GM23338 (cell line): ENCODE results near the gene TNIP2. TPM values are rescaled to one million over a fixed set of nuclear protein-coding genes. Genes with fewer than 3 reads are reported as not detected.

ENCODE experiments used
- ATAC-seq: fragments of 200-7000 bp; cut with Tn5 transposase; 3 replicates; pipeline ENCODE4 v1.9.1; 2020
- DNase-seq: peaks from one replicate; pipeline ENCODE4 v3.0.0-alpha.2; 2015; ENCODE audit warnings: low spot score
- H2AFZ ChIP-seq: fragments of 200-600 bp; sonication (generic); 2 replicates; pipeline ENCODE4 v1.8.0; 2016; ENCODE audit warnings: antibody characterized with exemption, mild to moderate bottlenecking, moderate library complexity
- H3F3A ChIP-seq: fragments of 200-600 bp; sonication (generic); replicated peaks from 2 replicates; pipeline ENCODE4 v1.8.0; 2017; ENCODE audit warnings: antibody characterized with exemption, mixed run types, low read depth
- H3K27ac ChIP-seq: fragments of 200-600 bp; sonication (generic); 2 replicates; pipeline ENCODE4 v1.6.1; 2016; ENCODE audit warnings: low read depth
- H3K27me3 ChIP-seq: fragments of 200-600 bp; sonication (generic); 2 replicates; pipeline ENCODE4 v1.8.0; 2016; ENCODE audit warnings: mild to moderate bottlenecking, mixed run types, moderate library complexity; ENCODE audit not compliant: insufficient read depth
- H3K36me3 ChIP-seq: fragments of 200-600 bp; sonication (generic); 2 replicates; pipeline ENCODE4 v1.8.0; 2016; ENCODE audit warnings: mild to moderate bottlenecking; ENCODE audit not compliant: insufficient read depth
- H3K4me1 ChIP-seq: fragments of 200-600 bp; sonication (generic); 2 replicates; pipeline ENCODE4 v1.8.0; 2016; ENCODE audit warnings: mild to moderate bottlenecking, moderate library complexity; ENCODE audit not compliant: insufficient read depth
- H3K4me2 ChIP-seq: fragments of 200-600 bp; sonication (generic); 2 replicates; pipeline ENCODE4 v1.7.1; 2017; ENCODE audit warnings: mixed run types
- H3K4me3 ChIP-seq: fragments of 200-600 bp; sonication (generic); 2 replicates; pipeline ENCODE4 v1.6.1; 2016; ENCODE audit warnings: mixed run types
- H3K79me2 ChIP-seq: fragments of 200-600 bp; sonication (generic); replicated peaks from 2 replicates; pipeline ENCODE4 v1.8.0; 2017; ENCODE audit warnings: mild to moderate bottlenecking; ENCODE audit not compliant: insufficient read depth
- H3K9me2 ChIP-seq: fragments of 200-600 bp; sonication (generic); 2 replicates; pipeline ENCODE4 v1.8.0; 2017; ENCODE audit not compliant: insufficient read depth
- H4K20me1 ChIP-seq: fragments of 200-600 bp; sonication (generic); replicated peaks from 2 replicates; pipeline ENCODE4 v1.8.0; 2017; ENCODE audit warnings: mild to moderate bottlenecking; ENCODE audit not compliant: insufficient read depth
- H3K27ac Mint-ChIP-seq: 2 replicates; pipeline ENCODE4 v1.8.0; 2020; ENCODE audit warnings: inconsistent platforms, mild to moderate bottlenecking, moderate library complexity, mixed read lengths
- H3K27me3 Mint-ChIP-seq: 3 replicates; pipeline ENCODE4 v1.8.0; 2022; ENCODE audit warnings: low read depth, mild to moderate bottlenecking, moderate library complexity, mixed read lengths, inconsistent platforms; ENCODE audit not compliant: insufficient read depth, poor library complexity
- H3K36me3 Mint-ChIP-seq: 3 replicates; pipeline ENCODE4 v1.8.0; 2021; ENCODE audit warnings: low read depth, mild to moderate bottlenecking, inconsistent platforms, moderate library complexity, mixed read lengths
- H3K4me1 Mint-ChIP-seq: 3 replicates; pipeline ENCODE4 v1.8.0; 2020; ENCODE audit warnings: mild to moderate bottlenecking, inconsistent platforms, mixed read lengths
- H3K4me3 Mint-ChIP-seq: 3 replicates; pipeline ENCODE4 v1.8.0; 2021; ENCODE audit warnings: moderate library complexity, mild to moderate bottlenecking, inconsistent platforms, mixed read lengths
- H3K9me3 Mint-ChIP-seq: 3 replicates; pipeline ENCODE4 v1.8.0; 2020; ENCODE audit warnings: moderate library complexity, mild to moderate bottlenecking, inconsistent platforms, mixed read lengths
- CTCF ChIP-seq, 2 experiments: fragments of 200-600 bp in 1 of 2; sonication (generic) in 1 of 2; conservative IDR thresholded peaks; 2 replicates each; pipeline versions ENCODE4 v1.5.1 to v1.6.1; 2016 to 2017; ENCODE audit warnings: antibody characterized with exemption in 2 of 2, low read depth in 2 of 2, mild to moderate bottlenecking in 2 of 2, moderate library complexity in 1 of 2
- EZH2 ChIP-seq: fragments of 200-600 bp; sonication (generic); IDR thresholded peaks from one replicate; pipeline ENCODE4 v1.8.0; 2017; ENCODE audit warnings: antibody characterized with exemption, mild to moderate bottlenecking, low read depth; ENCODE audit not compliant: unreplicated experiment
- EZH2phosphoT487 ChIP-seq: fragments of 200-600 bp; sonication (generic); IDR thresholded peaks from one replicate; pipeline ENCODE4 v1.8.1; 2018; ENCODE audit warnings: antibody characterized with exemption; ENCODE audit not compliant: unreplicated experiment
- REST ChIP-seq: IDR thresholded peaks from one replicate; pipeline ENCODE4 v1.6.1; 2018; ENCODE audit warnings: antibody characterized with exemption; ENCODE audit not compliant: unreplicated experiment
- STAT1 ChIP-seq: IDR thresholded peaks from one replicate; pipeline ENCODE4 v1.6.1; 2016; ENCODE audit warnings: antibody characterized with exemption; ENCODE audit not compliant: unreplicated experiment
- ZNF114 ChIP-seq: fragments of 250-450 bp; sonication (Bioruptor Pico); IDR thresholded peaks from 2 replicates; pipeline ENCODE4 v1.5.0; 2020; ENCODE audit warnings: mild to moderate bottlenecking, moderate library complexity
- ZNF331 ChIP-seq: fragments of 250-450 bp; sonication (Bioruptor Pico); IDR thresholded peaks from 2 replicates; pipeline ENCODE4 v1.5.0; 2020; ENCODE audit warnings: low read depth, mild to moderate bottlenecking, moderate library complexity
- ZNF462 ChIP-seq: fragments of 250-450 bp; sonication (Bioruptor Pico); IDR thresholded peaks from 2 replicates; pipeline ENCODE4 v1.5.0; 2020; ENCODE audit warnings: mild to moderate bottlenecking, moderate library complexity
- polyA plus RNA-seq: library from polyadenylated mRNA; unstranded; fragments of >200 nt; fragmentation: Nextera tagmentation; extraction: Ambion mirVana; gene quantifications from 2 replicates; pipeline ENCODE4 v1.2.1, GENCODE V29; 2016
- total RNA-seq: library from RNA; depleted of rRNA; stranded (reverse); fragments of >200 nt; shearing (Covaris generic); gene quantifications from 2 replicates; pipeline ENCODE4 v1.2.3, GENCODE V29; 2014

TNIP2 gene
- total and polyA plus RNA-seq, 2 experiments from 2014 or later: 34.8 to 61.4 TPM

- Mint-ChIP-seq H3K9me3 (no peaks in the 10 kb centered on the region), H3K36me3 (peaks cover 83% of the 10 kb centered on the region), H3K4me1 (no peaks in the 10 kb centered on the region), H3K4me3 (no peak overlapping the region), H3K27me3 (peaks cover 5% of the 10 kb centered on the region), H3K27ac (no peak overlapping the region)
- H3K9me2 ChIP-seq: no peaks in the 10 kb centered on the region
- H3K4me3 ChIP-seq: no peak overlapping the region
- H2AFZ ChIP-seq: no peak overlapping the region
- ATAC-seq (no peak), DNase-seq (no peak)
- no peaks in the 10 kb centered on the region for H3K4me1 ChIP-seq
- TF ChIP-seq ZNF462 (CRISPR knock-in tag): no peak
- TF ChIP-seq ZNF331 (CRISPR knock-in tag): no peak
- TF ChIP-seq REST: no peak
- TF ChIP-seq ZNF114 (CRISPR knock-in tag): no peak
- TF ChIP-seq EZH2phosphoT487: no peak
- no peak for TF ChIP-seq CTCF (conservative IDR thresholded peaks at IDR 0.05; ENCODE audit: low read depth in 2 of 2)
- TF ChIP-seq EZH2: no peak
- TF ChIP-seq STAT1: no peak
- peak overlapping the region; percentile 6; the same call in 1 of the 2 replicates for H3K27ac ChIP-seq
- peaks cover 31% of the 10 kb centered on the region for H3K36me3 ChIP-seq
- H3K79me2 ChIP-seq: no peaks in the 10 kb centered on the region
- no peaks in the 10 kb centered on the region; the same call in 1 of the 2 replicates for H4K20me1 ChIP-seq
- no peaks in the 10 kb centered on the region for H3K27me3 ChIP-seq
- H3K4me2 ChIP-seq: no peak overlapping the region
- no peaks in the 10 kb centered on the region for H3F3A ChIP-seq
Measured at GRCh38 chr4:2698504-2698903, 57.6 kb downstream of the TNIP2 start.
